ENCODE data around the gene COG4. TPM values are rescaled to one million over a fixed set of nuclear protein-coding genes. Genes with fewer than 3 reads are reported as not detected.

The COG4 gene
- polyA plus RNA-seq, 2 of the 4 experiments (the other 2 are of a cell fraction) = 42.7 to 48.2 TPM

- Histone ChIP-seq H3K4me1 (no peaks in the 10 kb centered on the region), H3K9me3 (no peaks in the 10 kb centered on the region), H3K4me3 (no peak overlapping the region), H3K4me2 (no peak overlapping the region), H3K27ac (no peak overlapping the region)
- 90% methylated on average over 6 of the region's 6 CpGs for WGBS (ENCODE audit: missing lambda C conversion rate)
- DNase-seq (ENCODE audit: low read depth in 1 of 2, low spot score in 1 of 2) (no peak), ATAC-seq (no peak), FAIRE-seq (no peak)
- TF ChIP-seq CHD4 (IDR thresholded peaks at IDR 0.05; ENCODE audit: borderline replicate concordance) (no peak), JUNB (IDR thresholded peaks at IDR 0.05) (no peak), HDAC2 (IDR thresholded peaks at IDR 0.05) (no peak), MYC (IDR thresholded peaks at IDR 0.05; ENCODE audit: borderline replicate concordance, low read length) (no peak)
- ChIA-PET POLR2A (no interaction called here), CTCF (no interaction called here)
These were observed 46.4 kb upstream of the COG4 start for GRCh38 chr16:70569752-70570151.

- Histone ChIP-seq H3K9me3 (no peaks in the 10 kb centered on the region), H3K27ac (no peak overlapping the region), H3K4me2 (no peak overlapping the region), H3K4me3 (no peak overlapping the region), H3K4me1 (no peaks in the 10 kb centered on the region)
- ChIA-PET CTCF (interaction anchor here (0.5 to 1.7 kb wide), 2 partner anchors 40 to 85 kb away, joined by 3 to 5 read pairs; no protein-coding TSS in a partner anchor), POLR2A (no interaction called here)
- DNase-seq (ENCODE audit: low read depth in 1 of 2, low spot score in 1 of 2) (no peak), FAIRE-seq (no peak), ATAC-seq (no peak)
- TF ChIP-seq RARB (CRISPR knock-in tag; IDR thresholded peaks at IDR 0.05) (no peak), MAZ (IDR thresholded peaks at IDR 0.05; ENCODE audit: borderline replicate concordance, low read depth, low read length) (no peak), TP53 (CRISPR knock-in tag; IDR thresholded peaks at IDR 0.05) (no peak), NR3C1 (IDR thresholded peaks at IDR 0.05) (no peak), FOSL2 (IDR thresholded peaks at IDR 0.05) (no peak), FOSL2 (CRISPR knock-in tag; IDR thresholded peaks at IDR 0.05) (no peak), CBX8 (IDR thresholded peaks at IDR 0.05) (no peak), ZSCAN20 (CRISPR knock-in tag; IDR thresholded peaks at IDR 0.05) (no peak), HMGXB4 (CRISPR knock-in tag; IDR thresholded peaks at IDR 0.05; ENCODE audit: borderline replicate concordance) (no peak), SREBF2 (IDR thresholded peaks at IDR 0.05) (no peak)
- 79% methylated on average over 5 of the region's 5 CpGs for WGBS (ENCODE audit: missing lambda C conversion rate)
These were observed 45.4 kb upstream of the COG4 start for GRCh38 chr16:70568601-70569237.

- CTCF ChIA-PET = interaction anchor here (1.1 to 1.4 kb wide), 3 partner anchors 13 to 22 kb away, joined by 3 read pairs; no protein-coding TSS in a partner anchor
- Histone ChIP-seq H3K9me3 (no peaks in the 10 kb centered on the region), H3K4me1 (no peaks in the 10 kb centered on the region), H3K4me3 (no peak overlapping the region), H3K27ac (no peak overlapping the region), H3K4me2 (no peak overlapping the region)
- DNase-seq (ENCODE audit: low read depth in 1 of 2, low spot score in 1 of 2) = no peak
- no peak; a peak in 1 of 6 replicates for ATAC-seq
- no peak for FAIRE-seq
- 92% methylated on average over 4 of the region's 4 CpGs for WGBS (ENCODE audit: missing lambda C conversion rate)
- POLR2A ChIA-PET = no interaction called here
- TF ChIP-seq KDM1A (IDR thresholded peaks at IDR 0.05; ENCODE audit: low read depth) (no peak), EP300 (IDR thresholded peaks at IDR 0.05) (no peak), RAD21 (conservative IDR thresholded peaks at IDR 0.05 in 1 of 2, IDR thresholded peaks at IDR 0.05 in 1 of 2) (no peak), CBX8 (IDR thresholded peaks at IDR 0.05) (no peak), PBX3 (IDR thresholded peaks at IDR 0.05) (no peak), RCOR1 (IDR thresholded peaks at IDR 0.05; ENCODE audit: low read depth, low read length) (no peak)
These were observed 41.7 kb upstream of the COG4 start for GRCh38 chr16:70565053-70565452.

- ATAC-seq = no peak
- no peak for FAIRE-seq
- no peak for DNase-seq (ENCODE audit: low read depth in 1 of 2, low spot score in 1 of 2)
- ChIA-PET CTCF (interaction anchor here (0.7 to 1.0 kb wide), 3 partner anchors 9 to 23 kb away, joined by 3 to 4 read pairs (median 3); no protein-coding TSS in a partner anchor), POLR2A (no interaction called here)
- Histone ChIP-seq H3K4me3 (no peak overlapping the region), H3K4me2 (no peak overlapping the region), H3K9me3 (no peaks in the 10 kb centered on the region), H3K27ac (no peak overlapping the region), H3K4me1 (no peaks in the 10 kb centered on the region)
- 81% methylated on average over 7 of the region's 7 CpGs for WGBS (ENCODE audit: missing lambda C conversion rate)
- TF ChIP-seq BHLHE40 (IDR thresholded peaks at IDR 0.05; ENCODE audit: low read depth, low read length) = no peak
- TF ChIP-seq EHMT2 (IDR thresholded peaks at IDR 0.05; ENCODE audit: low read depth) = no peak
- TF ChIP-seq ATOH8 (CRISPR knock-in tag; IDR thresholded peaks at IDR 0.05; ENCODE audit: low read depth) = no peak
- TF ChIP-seq RARB (CRISPR knock-in tag; IDR thresholded peaks at IDR 0.05) = no peak
- TF ChIP-seq GATA3 (IDR thresholded peaks at IDR 0.05; ENCODE audit: borderline replicate concordance) = no peak
- TF ChIP-seq KDM1A (IDR thresholded peaks at IDR 0.05; ENCODE audit: low read depth) = no peak
- TF ChIP-seq EP300 (IDR thresholded peaks at IDR 0.05) = no peak
- TF ChIP-seq NPAS2 (CRISPR knock-in tag; IDR thresholded peaks at IDR 0.05; ENCODE audit: borderline replicate concordance) = no peak
- TF ChIP-seq RCOR1 (IDR thresholded peaks at IDR 0.05; ENCODE audit: low read depth, low read length) = no peak
- no peak for TF ChIP-seq CTCF (IDR thresholded peaks at IDR 0.05)
These were observed 40.3 kb upstream of the COG4 start for GRCh38 chr16:70563636-70564035.

Data from A549 (cell line).